Lower leg skin (tissue), 3 donors: ENCODE data around the gene NOL12.

Experiments used
- CTCF ChIP-seq, 3 donors: fragments of 450-650 bp; IDR thresholded peaks; one replicate each; pipeline ENCODE4 v1.5.1; 2016; ENCODE audit warnings: antibody characterized with exemption in 3 of 3, mild to moderate bottlenecking in 3 of 3, moderate library complexity in 2 of 3
- POLR2A ChIP-seq, 2 donors: fragments of 450-650 bp; IDR thresholded peaks; one replicate each; pipeline ENCODE4 v1.6.1; 2016 to 2017; ENCODE audit warnings: antibody characterized with exemption in 2 of 2, mild to moderate bottlenecking in 1 of 2, moderate library complexity in 1 of 2

- no peak for TF ChIP-seq CTCF (IDR thresholded peaks at IDR 0.05)
- TF ChIP-seq POLR2A (IDR thresholded peaks at IDR 0.05) = no peak
Observed at GRCh38 chr22:37639771-37640590, 46.2 kb upstream of the NOL12 start.
